Measurements from ENCODE around the gene CHMP4B.
A peak's percentile ranks its signal among the peaks of the same experiment; 100 is the strongest.

Gene CHMP4B

GRCh38 chr20:33817411-33817810 is 6.3 kb downstream of the CHMP4B start:
- H3K27me3 ChIP-seq (ENCODE audit: insufficient read depth, low read depth), result no peaks in the 10 kb centered on the region
- peak overlapping the region; percentile 71; the same call in 1 of the 2 replicates for H3K4me2 ChIP-seq
- peaks cover 100% of the 10 kb centered on the region for H3K79me2 ChIP-seq (ENCODE audit: insufficient read depth, low read depth)
- H3K4me3 ChIP-seq (IDR thresholded peaks at IDR 0.05; ENCODE audit: insufficient read depth, low read depth, low read length), result no peak overlapping the region
- H4K20me1 ChIP-seq (ENCODE audit: insufficient read depth), result peaks cover 16% of the 10 kb centered on the region; the same call in 1 of the 2 replicates
- H3K36me3 ChIP-seq (ENCODE audit: insufficient read depth), result no peaks in the 10 kb centered on the region; the same call in 1 of the 2 replicates
- H3K4me1 ChIP-seq (ENCODE audit: low read depth, poor library complexity, severe bottlenecking), result peaks cover 94% of the 10 kb centered on the region
- H3K9ac ChIP-seq, result no peak overlapping the region
- peak overlapping the region; percentile 52; the same call in 1 of the 2 replicates for H3K27ac ChIP-seq
- no peak for TF ChIP-seq CTCF (conservative IDR thresholded peaks at IDR 0.05; ENCODE audit: low read depth, low read length)
- no peak overlapping the region for H2AFZ ChIP-seq (ENCODE audit: low read depth)

GRCh38 chr20:33819456-33819855 is 8.3 kb downstream of the CHMP4B start:
- Histone ChIP-seq H3K4me2 (peak overlapping the region; percentile 71; the same call in 1 of the 2 replicates), H2AFZ (ENCODE audit: low read depth) (no peak overlapping the region), H3K9ac (no peak overlapping the region; the same call in 1 of the 2 replicates), H3K4me3 (IDR thresholded peaks at IDR 0.05; ENCODE audit: insufficient read depth, low read depth, low read length) (no peak overlapping the region), H3K27me3 (ENCODE audit: insufficient read depth, low read depth) (no peaks in the 10 kb centered on the region), H3K79me2 (ENCODE audit: insufficient read depth, low read depth) (peaks cover 100% of the 10 kb centered on the region), H4K20me1 (ENCODE audit: insufficient read depth) (peaks cover 20% of the 10 kb centered on the region), H3K4me1 (ENCODE audit: low read depth, poor library complexity, severe bottlenecking) (peaks cover 98% of the 10 kb centered on the region), H3K27ac (peak overlapping the region; percentile 52; the same call in 1 of the 2 replicates), H3K36me3 (ENCODE audit: insufficient read depth) (no peaks in the 10 kb centered on the region; the same call in 1 of the 2 replicates)
- TF ChIP-seq CTCF (conservative IDR thresholded peaks at IDR 0.05; ENCODE audit: low read depth, low read length), result no peak

DNA sequence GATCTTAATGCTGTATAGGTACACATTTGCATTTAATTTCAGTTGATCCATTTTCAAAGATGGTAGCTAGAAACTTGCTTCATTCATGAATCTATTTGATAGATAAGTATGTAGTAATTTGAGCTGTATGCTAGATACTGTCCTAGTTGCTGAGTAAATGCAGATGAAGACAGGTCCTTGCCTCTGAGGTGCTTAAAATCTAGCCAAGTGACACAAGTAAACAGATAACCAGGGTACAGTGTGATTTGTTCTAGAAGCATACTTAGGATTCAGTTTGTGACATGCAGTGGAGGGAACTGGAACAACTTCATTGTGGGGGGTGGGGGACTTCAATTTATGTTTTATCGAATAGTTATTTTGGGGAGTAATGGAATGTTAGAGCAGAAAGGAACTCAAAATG is 9.2 kb downstream of the CHMP4B start:
- Histone ChIP-seq H3K9ac (peak overlapping the region; percentile 1; the same call in 1 of the 2 replicates), H3K36me3 (ENCODE audit: insufficient read depth) (no peaks in the 10 kb centered on the region; the same call in 1 of the 2 replicates), H3K4me3 (IDR thresholded peaks at IDR 0.05; ENCODE audit: insufficient read depth, low read depth, low read length) (no peak overlapping the region), H3K27me3 (ENCODE audit: insufficient read depth, low read depth) (no peaks in the 10 kb centered on the region), H3K27ac (peak overlapping the region; percentile 52; the same call in 1 of the 2 replicates), H3K4me2 (peak overlapping the region; percentile 71), H2AFZ (ENCODE audit: low read depth) (no peak overlapping the region), H4K20me1 (ENCODE audit: insufficient read depth) (peaks cover 20% of the 10 kb centered on the region), H3K4me1 (ENCODE audit: low read depth, poor library complexity, severe bottlenecking) (peaks cover 98% of the 10 kb centered on the region), H3K79me2 (ENCODE audit: insufficient read depth, low read depth) (peaks cover 100% of the 10 kb centered on the region)
- TF ChIP-seq CTCF (conservative IDR thresholded peaks at IDR 0.05; ENCODE audit: low read depth, low read length), result no peak

DNA sequence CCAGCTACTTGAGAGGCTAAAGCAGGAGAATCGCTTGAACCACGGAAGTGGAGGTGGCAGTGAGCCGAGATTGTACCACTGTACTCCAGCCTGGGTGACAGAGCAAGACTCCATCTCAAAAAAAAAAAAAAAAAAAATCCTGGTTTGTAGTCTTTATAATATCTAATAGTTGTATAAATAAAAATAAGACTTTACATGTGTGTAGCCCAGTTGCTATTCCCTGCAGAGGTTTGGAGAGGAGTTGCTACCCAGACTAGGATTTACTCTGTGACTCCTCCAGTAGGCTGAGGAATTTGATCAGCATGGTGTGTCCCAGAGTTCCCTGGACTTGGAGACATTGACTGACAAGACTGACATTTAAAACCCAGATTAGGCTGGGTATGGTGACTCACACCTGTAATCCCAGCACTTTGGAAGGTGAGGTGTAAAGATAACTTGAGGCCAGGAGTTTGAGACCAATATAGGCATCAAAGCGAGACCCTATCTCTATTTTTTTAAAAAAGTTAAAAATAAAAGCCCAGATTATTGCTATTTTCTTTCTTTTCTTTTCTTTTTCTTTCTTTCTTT is 10.2 kb downstream of the CHMP4B start:
- peaks cover 21% of the 10 kb centered on the region; the same call in 1 of the 2 replicates for H4K20me1 ChIP-seq (ENCODE audit: insufficient read depth)
- TF ChIP-seq CTCF (conservative IDR thresholded peaks at IDR 0.05; ENCODE audit: low read depth, low read length), result no peak
- no peak overlapping the region for H3K4me3 ChIP-seq (IDR thresholded peaks at IDR 0.05; ENCODE audit: insufficient read depth, low read depth, low read length)
- H3K4me2 ChIP-seq, result no peak overlapping the region; the same call in 1 of the 2 replicates
- no peak overlapping the region for H3K27ac ChIP-seq
- peaks cover 98% of the 10 kb centered on the region for H3K4me1 ChIP-seq (ENCODE audit: low read depth, poor library complexity, severe bottlenecking)
- H3K36me3 ChIP-seq (ENCODE audit: insufficient read depth), result no peaks in the 10 kb centered on the region; the same call in 1 of the 2 replicates
- H3K79me2 ChIP-seq (ENCODE audit: insufficient read depth, low read depth), result peaks cover 100% of the 10 kb centered on the region
- H2AFZ ChIP-seq (ENCODE audit: low read depth), result no peak overlapping the region
- H3K9ac ChIP-seq, result no peak overlapping the region
- no peaks in the 10 kb centered on the region for H3K27me3 ChIP-seq (ENCODE audit: insufficient read depth, low read depth)

Measured in KMS-11 (cell line).